GM11168 (cell line): ENCODE results near the gene MAPK8IP3.

Experiments used
- in situ Hi-C: fragments of 300-500 bp; cut with MboI; formaldehyde crosslinking; loops from one replicate; pipeline ENCODE4 v1.12.0; 2022; ENCODE audit warnings: low sequenced_read_pairs; ENCODE audit not compliant: unreplicated experiment

Gene MAPK8IP3

DNA sequence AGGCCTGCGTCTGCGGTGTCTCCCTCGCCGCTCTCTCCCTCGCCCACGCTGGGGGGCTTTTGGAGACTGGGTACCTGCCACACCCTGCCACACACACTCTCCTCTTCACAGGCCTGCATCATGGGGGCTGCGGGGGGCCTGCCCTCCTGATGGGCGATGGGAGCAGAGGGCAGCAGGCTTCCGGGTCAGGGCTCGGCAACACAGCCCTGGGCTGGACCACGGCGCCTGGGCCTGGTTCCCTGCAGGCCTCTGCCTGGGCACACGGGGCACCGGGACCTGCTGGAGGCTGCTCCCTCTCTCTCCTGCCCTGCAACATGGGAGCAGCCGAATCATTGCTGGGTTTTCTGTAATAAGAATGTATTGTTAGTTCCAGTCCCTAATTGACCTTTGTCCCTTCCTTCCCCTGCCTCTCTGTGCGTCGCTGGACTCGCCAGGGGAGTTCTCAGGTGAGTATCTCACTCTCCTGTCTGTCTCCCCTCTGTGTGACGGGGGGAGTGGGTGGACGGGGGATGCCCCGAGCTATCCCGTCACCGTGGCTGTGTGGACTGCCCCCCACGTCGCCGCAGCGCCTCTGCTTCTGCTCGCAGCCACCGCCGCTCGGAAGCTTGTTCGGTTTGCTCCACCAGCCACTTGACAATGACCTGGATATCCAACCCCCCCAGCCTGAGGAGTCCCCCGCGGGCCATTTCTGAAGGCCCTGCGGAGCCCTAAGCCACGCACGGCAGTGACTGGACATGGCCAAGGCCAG lies 51.9 kb downstream of the MAPK8IP3 start:
- in situ Hi-C loops = no loop called here

- in situ Hi-C loops = no loop called here
Observed at GRCh38 chr16:1758923-1759322, 52.9 kb downstream of the MAPK8IP3 start.

- in situ Hi-C loops = no loop called here
Observed at GRCh38 chr16:1759511-1759910, 53.5 kb downstream of the MAPK8IP3 start.

- in situ Hi-C loops = no loop called here
Observed at GRCh38 chr16:1760911-1761310, 54.9 kb downstream of the MAPK8IP3 start.

DNA sequence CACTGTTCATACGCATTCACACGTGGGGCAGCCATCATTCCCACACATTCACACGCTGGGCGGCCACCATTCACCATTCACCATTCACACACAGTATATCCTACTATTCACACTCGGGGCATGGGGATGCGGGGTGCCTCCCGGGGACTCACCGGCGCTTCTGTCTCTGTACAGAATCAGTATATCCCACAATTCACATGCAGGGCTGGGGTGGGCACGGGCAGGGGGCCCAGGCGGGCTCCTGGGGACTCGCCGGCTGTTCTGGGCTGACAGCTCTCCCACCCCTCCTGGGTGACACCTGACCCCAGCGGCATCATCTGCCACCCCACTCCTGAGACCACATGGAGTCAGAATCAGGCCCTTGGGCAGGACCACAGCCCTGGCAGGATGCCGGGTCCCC lies 55.8 kb downstream of the MAPK8IP3 start:
- in situ Hi-C loops = no loop called here

GRCh38 chr16:1762196-1762878 lies 56.3 kb downstream of the MAPK8IP3 start:
- in situ Hi-C loops = no loop called here

DNA sequence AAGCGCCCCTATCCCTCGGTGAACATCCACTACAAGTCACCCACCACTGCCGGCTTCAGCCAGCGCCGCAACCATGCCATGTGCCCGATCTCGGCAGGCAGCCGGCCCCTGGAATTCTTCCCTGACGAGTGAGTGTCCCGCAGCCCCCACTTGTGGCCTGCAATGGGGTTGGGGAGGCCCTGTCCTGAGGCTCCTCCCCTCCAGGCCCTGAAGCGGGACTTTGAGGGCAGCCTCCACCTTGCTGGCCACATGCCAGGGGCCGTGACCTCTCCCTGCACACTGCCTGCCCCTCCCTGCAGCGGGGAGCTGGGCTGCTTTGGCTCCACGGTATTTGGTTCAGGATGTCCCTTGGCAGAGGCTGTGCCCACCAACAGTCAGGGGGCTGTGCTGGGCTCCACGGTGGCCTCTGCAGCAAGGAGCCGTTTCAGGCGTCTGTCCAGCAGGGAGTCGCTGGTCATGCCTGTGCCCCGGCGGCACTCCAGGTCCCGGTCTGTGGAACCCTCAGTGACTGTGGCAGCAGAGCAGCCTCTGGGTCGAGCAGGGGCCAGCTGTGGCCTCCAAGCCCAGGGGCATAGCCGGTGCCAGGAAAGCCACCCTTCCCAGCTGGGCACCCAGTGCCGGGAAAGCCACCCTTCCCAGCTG lies 57.0 kb downstream of the MAPK8IP3 start:
- in situ Hi-C loops = no loop called here

- in situ Hi-C loops = no loop called here
Observed at GRCh38 chr16:1763521-1764511, 57.8 kb downstream of the MAPK8IP3 start.

- in situ Hi-C loops = no loop called here
Observed at GRCh38 chr16:1764971-1765370, 59.0 kb downstream of the MAPK8IP3 start.

DNA sequence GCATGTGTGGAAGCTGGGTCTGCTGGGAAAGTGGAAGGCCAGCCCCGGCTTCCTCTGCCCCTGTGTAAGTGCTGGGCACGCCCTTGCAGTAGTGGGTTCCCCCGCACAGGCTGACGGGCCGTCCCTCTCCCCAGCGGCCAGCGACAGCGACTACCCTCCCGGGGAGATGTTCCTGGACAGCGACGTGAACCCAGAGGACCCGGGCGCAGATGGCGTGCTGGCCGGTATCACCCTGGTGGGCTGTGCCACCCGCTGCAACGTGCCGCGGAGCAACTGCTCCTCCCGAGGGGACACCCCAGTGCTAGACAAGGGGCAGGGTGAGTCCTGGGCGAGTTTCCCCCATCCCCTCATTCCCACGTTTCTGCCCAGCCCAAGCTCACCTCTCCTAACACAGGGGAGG lies 59.8 kb downstream of the MAPK8IP3 start:
- in situ Hi-C loops = no loop called here

GRCh38 chr16:1766231-1766630 lies 60.2 kb downstream of the MAPK8IP3 start:
- in situ Hi-C loops = no loop called here

- in situ Hi-C loops = no loop called here
Observed at GRCh38 chr16:1766701-1767100, 60.7 kb downstream of the MAPK8IP3 start.

GRCh38 chr16:1767116-1767994 lies 61.4 kb downstream of the MAPK8IP3 start:
- in situ Hi-C loops = no loop called here

GRCh38 chr16:1768061-1768766 lies 62.2 kb downstream of the MAPK8IP3 start:
- in situ Hi-C loops = no loop called here

GRCh38 chr16:1768767-1769401 lies 62.9 kb downstream of the MAPK8IP3 start:
- in situ Hi-C loops = no loop called here

DNA sequence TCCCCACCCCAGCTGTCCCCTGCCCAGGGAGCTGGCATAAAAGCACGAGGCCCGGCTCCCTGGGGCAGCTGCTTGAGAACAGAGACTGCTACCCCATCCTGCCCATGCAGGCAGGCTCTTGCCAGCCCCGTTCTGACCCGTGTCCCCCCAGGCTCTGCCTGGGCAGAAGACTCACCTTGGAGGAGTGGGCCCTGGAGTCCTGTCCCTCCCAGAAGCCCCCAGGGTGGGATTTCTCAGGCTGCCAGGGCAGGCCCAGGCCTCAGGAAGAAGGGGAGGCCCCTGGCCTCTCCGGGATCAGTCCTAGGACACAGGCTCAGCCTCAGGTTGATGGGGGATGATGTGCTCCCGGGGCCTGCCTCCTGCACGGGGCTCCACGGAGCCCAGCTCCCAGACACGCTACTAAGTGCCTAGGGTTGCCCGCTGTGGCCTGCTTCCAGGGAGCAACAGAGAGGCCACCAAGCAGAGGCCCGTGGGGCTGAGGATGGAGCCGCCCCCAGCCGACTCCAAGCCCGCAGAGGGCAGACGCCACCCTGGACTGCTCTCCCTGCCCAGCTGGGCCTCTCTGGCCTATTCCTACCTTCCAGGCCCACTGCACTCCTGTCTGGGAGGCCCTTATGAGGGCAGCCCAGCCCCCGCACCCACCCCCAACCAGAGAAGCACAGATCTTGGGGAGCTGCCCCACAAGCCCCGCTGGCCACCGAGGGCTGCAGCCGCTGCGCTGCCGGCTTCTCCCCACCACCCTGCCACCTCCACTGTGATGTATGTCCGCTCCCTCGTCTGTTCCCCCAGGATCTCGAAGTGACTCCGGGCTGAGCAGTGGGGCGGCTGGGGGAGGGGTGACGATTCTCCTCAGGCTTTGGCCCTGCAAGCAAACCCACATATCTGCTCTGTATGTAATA lies 63.7 kb downstream of the MAPK8IP3 start:
- in situ Hi-C loops = no loop called here
